ENCODE results near the gene TMCC1.
"Not testable (repeated sequence)": the region's sequence is repeated elsewhere in the genome, so short reads cannot be mapped to it uniquely, and the experiment has no call there.

TMCC1 gene

GRCh38 chr3:129618901-129619671 is 274.4 kb downstream of the TMCC1 start:
- no peak for DNase-seq

GRCh38 chr3:129618186-129618820 is 275.2 kb downstream of the TMCC1 start:
- DNase-seq: no peak

- no peak for DNase-seq
These were observed 275.9 kb downstream of the TMCC1 start for GRCh38 chr3:129617381-129618185.

GRCh38 chr3:129616713-129617112 is 276.8 kb downstream of the TMCC1 start:
- DNase-seq: no peak

GRCh38 chr3:129616291-129616690 is 277.2 kb downstream of the TMCC1 start:
- no peak for DNase-seq

- no peak for DNase-seq
These were observed 277.7 kb downstream of the TMCC1 start for GRCh38 chr3:129615751-129616281.

GRCh38 chr3:129614927-129615363 is 278.6 kb downstream of the TMCC1 start:
- no peak for DNase-seq

GRCh38 chr3:129614435-129614834 is 279.1 kb downstream of the TMCC1 start:
- DNase-seq: no peak

GRCh38 chr3:129613367-129613740 is 280.2 kb downstream of the TMCC1 start:
- DNase-seq: no peak

- DNase-seq: no peak
These were observed 280.8 kb downstream of the TMCC1 start for GRCh38 chr3:129612534-129613366.

GRCh38 chr3:129611812-129612533 is 281.5 kb downstream of the TMCC1 start:
- DNase-seq: no peak

- no peak for DNase-seq
These were observed 282.1 kb downstream of the TMCC1 start for GRCh38 chr3:129611446-129611800.

GRCh38 chr3:129610794-129611445 is 282.6 kb downstream of the TMCC1 start:
- not testable (repeated sequence) for DNase-seq

GRCh38 chr3:129610276-129610675 is 283.2 kb downstream of the TMCC1 start:
- no peak for DNase-seq

- no peak for DNase-seq
These were observed 283.8 kb downstream of the TMCC1 start for GRCh38 chr3:129609591-129610182.

GRCh38 chr3:129608936-129609590 is 284.4 kb downstream of the TMCC1 start:
- DNase-seq: no peak

- DNase-seq: no peak
These were observed 285.2 kb downstream of the TMCC1 start for GRCh38 chr3:129608087-129608935.

GRCh38 chr3:129607391-129608068 is 286.0 kb downstream of the TMCC1 start:
- no peak for DNase-seq

Data from CD4-positive, alpha-beta T cell treated with Interleukin-12 subunit alpha and Interleukin-12 subunit beta, for 1 hour (primary cell).